ENCODE data around the gene CEP170. TPM values are rescaled to one million over a fixed set of nuclear protein-coding genes. Genes with fewer than 3 reads are reported as not detected.

The CEP170 gene
- total RNA-seq, 1 donor from 2014 or later, result 40.8 TPM

Other genes with a start within 250 kb of the CEP170 start
- 54.1 TPM for gene SDCCAG8, start 760 bp upstream of the CEP170 start, total RNA-seq

All from ureter (tissue), 1 donor.